Fibroblast of the aortic adventitia (primary cell): ENCODE results near the gene STAC2. TPM values are rescaled to one million over a fixed set of nuclear protein-coding genes. Genes with fewer than 3 reads are reported as not detected.

ENCODE experiments used
- DNase-seq: peaks from one replicate; pipeline ENCODE4 v3.0.0-alpha.2; 2010; ENCODE audit warnings: low read depth
- H3K4me3 ChIP-seq: 2 replicates; pipeline ENCODE4 v1.5.1; 2011; ENCODE audit warnings: low read depth, mild to moderate bottlenecking, control low read depth, low read length, moderate library complexity
- CTCF ChIP-seq: IDR thresholded peaks from 2 replicates; pipeline ENCODE4 v1.5.1; 2011; ENCODE audit warnings: mild to moderate bottlenecking, low read length, control low read depth, inconsistent platforms; ENCODE audit not compliant: insufficient read depth
- total RNA-seq: library from RNA; depleted of rRNA; stranded (reverse); fragments of >200 nt; gene quantifications from 2 replicates; pipeline ENCODE4 v1.2.3, GENCODE V29; 2012; ENCODE audit warnings: low replicate concordance

The STAC2 gene
- total RNA-seq, 1 donor = 0.18 TPM

GRCh38 chr17:39195568-39196160 lies 30.1 kb downstream of the STAC2 start:
- TF ChIP-seq CTCF = no peak
- H3K4me3 ChIP-seq = peak overlapping the region; percentile 81
- peak; percentile 49 for DNase-seq

- peak overlapping the region; percentile 81 for H3K4me3 ChIP-seq
- no peak for DNase-seq
- TF ChIP-seq CTCF = no peak
These were observed 30.7 kb downstream of the STAC2 start for GRCh38 chr17:39194985-39195524.

- peak; percentile 61 for TF ChIP-seq CTCF
- DNase-seq = peak; percentile 58
- H3K4me3 ChIP-seq = peak overlapping the region; percentile 81
These were observed 31.4 kb downstream of the STAC2 start for GRCh38 chr17:39194089-39194984.

GRCh38 chr17:39193346-39193745 lies 32.4 kb downstream of the STAC2 start:
- DNase-seq = no peak
- no peak for TF ChIP-seq CTCF
- H3K4me3 ChIP-seq = no peak overlapping the region

GRCh38 chr17:39192901-39193300 lies 32.8 kb downstream of the STAC2 start:
- no peak for DNase-seq
- H3K4me3 ChIP-seq = no peak overlapping the region
- no peak for TF ChIP-seq CTCF

GRCh38 chr17:39191750-39192510 lies 33.8 kb downstream of the STAC2 start:
- TF ChIP-seq CTCF = no peak
- no peak overlapping the region for H3K4me3 ChIP-seq
- DNase-seq = no peak
